Measurements from ENCODE around the gene CBS.
"Not testable (repeated sequence)": the region's sequence is repeated elsewhere in the genome, so short reads cannot be mapped to it uniquely, and the experiment has no call there.

DNA sequence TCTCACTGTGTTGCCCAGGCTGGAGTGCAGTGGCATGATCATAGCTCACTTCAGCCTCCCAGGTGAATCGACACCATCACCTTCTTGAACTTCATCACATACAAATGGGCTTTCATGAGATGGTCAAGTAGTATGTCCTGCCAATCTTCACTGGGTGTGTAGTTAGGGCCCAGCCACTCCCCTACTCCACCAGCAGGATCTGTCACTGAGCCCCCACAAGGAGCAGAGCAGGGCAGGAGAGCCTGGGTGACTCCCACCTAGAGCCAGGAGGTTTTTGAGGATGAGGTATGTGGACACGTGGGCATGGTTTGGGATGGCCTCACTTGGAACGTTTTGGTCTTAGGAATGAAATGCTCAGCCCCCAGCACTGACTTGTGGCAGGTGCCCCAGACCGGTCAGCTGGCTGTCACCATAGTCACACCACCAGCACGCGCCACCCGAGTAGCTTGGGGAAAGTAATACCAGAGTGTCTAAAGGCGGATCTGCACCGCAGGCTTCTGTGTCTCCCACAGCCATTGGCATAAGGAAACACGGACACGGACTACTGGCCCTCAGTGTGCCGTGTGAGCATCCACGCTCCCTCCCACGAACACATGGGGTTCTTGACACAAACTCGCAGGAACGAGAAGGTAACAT is 16.5 kb upstream of the CBS start:
- TF ChIP-seq, protein P1, sequence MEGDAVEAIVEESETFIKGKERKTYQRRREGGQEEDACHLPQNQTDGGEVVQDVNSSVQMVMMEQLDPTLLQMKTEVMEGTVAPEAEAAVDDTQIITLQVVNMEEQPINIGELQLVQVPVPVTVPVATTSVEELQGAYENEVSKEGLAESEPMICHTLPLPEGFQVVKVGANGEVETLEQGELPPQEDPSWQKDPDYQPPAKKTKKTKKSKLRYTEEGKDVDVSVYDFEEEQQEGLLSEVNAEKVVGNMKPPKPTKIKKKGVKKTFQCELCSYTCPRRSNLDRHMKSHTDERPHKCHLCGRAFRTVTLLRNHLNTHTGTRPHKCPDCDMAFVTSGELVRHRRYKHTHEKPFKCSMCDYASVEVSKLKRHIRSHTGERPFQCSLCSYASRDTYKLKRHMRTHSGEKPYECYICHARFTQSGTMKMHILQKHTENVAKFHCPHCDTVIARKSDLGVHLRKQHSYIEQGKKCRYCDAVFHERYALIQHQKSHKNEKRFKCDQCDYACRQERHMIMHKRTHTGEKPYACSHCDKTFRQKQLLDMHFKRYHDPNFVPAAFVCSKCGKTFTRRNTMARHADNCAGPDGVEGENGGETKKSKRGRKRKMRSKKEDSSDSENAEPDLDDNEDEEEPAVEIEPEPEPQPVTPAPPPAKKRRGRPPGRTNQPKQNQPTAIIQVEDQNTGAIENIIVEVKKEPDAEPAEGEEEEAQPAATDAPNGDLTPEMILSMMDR (conservative IDR thresholded peaks at IDR 0.05; ENCODE audit: low read length), result not testable (repeated sequence)
- TF ChIP-seq EZH2phosphoT487 (IDR thresholded peaks at IDR 0.05; ENCODE audit: borderline replicate concordance), result not testable (repeated sequence)

Data from Loucy (cell line).